Neural cell (in vitro differentiated cells): ENCODE measurements around the gene ANTXR1.

Experiments used
- EP300 ChIP-seq: fragments of 450-650 bp; conservative IDR thresholded peaks from 2 replicates; pipeline ENCODE4 v1.6.1; 2014; ENCODE audit warnings: antibody characterized with exemption, mild to moderate bottlenecking, moderate library complexity; ENCODE audit not compliant: poor library complexity, severe bottlenecking
- EZH2 ChIP-seq: fragments of 200-600, 300-800 bp; shearing (Covaris generic), sonication (generic); IDR thresholded peaks from 2 replicates; pipeline ENCODE4 v1.6.1; 2014; ENCODE audit warnings: antibody characterized with exemption, low read length, borderline replicate concordance, mild to moderate bottlenecking; ENCODE audit not compliant: insufficient read depth, poor library complexity, severe bottlenecking
- POLR2AphosphoS5 ChIP-seq: IDR thresholded peaks from 2 replicates; pipeline ENCODE4 v1.6.1; 2012
- RAD21 ChIP-seq: fragments of 450-650 bp; conservative IDR thresholded peaks from 2 replicates; pipeline ENCODE4 v1.6.1; 2014; ENCODE audit warnings: antibody characterized with exemption, mild to moderate bottlenecking, moderate library complexity
- SMC3 ChIP-seq: fragments of 450-650 bp; conservative IDR thresholded peaks from 2 replicates; pipeline ENCODE4 v1.6.1; 2014; ENCODE audit warnings: antibody characterized with exemption, mild to moderate bottlenecking, moderate library complexity; ENCODE audit not compliant: poor library complexity
- TAF1 ChIP-seq: IDR thresholded peaks from 2 replicates; pipeline ENCODE4 v1.6.1; 2012; ENCODE audit warnings: low read depth
- TF ChIP-seq, protein P1 (sequence below): fragments of 450-650 bp; IDR thresholded peaks from 2 replicates; pipeline ENCODE4 v1.5.1; 2014; ENCODE audit warnings: antibody characterized with exemption, mild to moderate bottlenecking, moderate library complexity; ENCODE audit not compliant: poor library complexity, severe bottlenecking

DNA sequence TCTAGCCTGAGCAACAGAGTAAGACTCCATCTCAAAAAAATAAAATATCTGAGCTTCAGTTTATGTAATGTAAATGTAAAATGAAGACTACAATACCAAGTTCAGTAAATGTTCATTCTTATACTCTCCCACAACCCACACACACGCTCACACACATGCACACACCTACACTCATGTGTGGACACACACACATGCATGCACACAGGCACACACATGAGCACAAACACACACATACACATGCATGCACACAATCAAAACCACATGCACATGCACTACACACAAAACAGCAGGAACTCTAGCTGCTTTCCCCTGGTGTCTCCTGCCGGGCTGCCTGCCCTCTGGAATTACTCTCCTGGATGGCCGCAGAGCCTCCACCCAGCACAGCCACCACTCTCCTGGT, 283.4 kb downstream of the ANTXR1 start:
- TF ChIP-seq, protein P1, sequence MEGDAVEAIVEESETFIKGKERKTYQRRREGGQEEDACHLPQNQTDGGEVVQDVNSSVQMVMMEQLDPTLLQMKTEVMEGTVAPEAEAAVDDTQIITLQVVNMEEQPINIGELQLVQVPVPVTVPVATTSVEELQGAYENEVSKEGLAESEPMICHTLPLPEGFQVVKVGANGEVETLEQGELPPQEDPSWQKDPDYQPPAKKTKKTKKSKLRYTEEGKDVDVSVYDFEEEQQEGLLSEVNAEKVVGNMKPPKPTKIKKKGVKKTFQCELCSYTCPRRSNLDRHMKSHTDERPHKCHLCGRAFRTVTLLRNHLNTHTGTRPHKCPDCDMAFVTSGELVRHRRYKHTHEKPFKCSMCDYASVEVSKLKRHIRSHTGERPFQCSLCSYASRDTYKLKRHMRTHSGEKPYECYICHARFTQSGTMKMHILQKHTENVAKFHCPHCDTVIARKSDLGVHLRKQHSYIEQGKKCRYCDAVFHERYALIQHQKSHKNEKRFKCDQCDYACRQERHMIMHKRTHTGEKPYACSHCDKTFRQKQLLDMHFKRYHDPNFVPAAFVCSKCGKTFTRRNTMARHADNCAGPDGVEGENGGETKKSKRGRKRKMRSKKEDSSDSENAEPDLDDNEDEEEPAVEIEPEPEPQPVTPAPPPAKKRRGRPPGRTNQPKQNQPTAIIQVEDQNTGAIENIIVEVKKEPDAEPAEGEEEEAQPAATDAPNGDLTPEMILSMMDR, result no peak
- TF ChIP-seq RAD21 (no peak), TAF1 (no peak), EZH2 (no peak), POLR2AphosphoS5 (no peak), SMC3 (no peak), EP300 (no peak)
